SKM-1 (cell line): ENCODE results near the gene SPHK2.
"Not testable (repeated sequence)": the region's sequence is repeated elsewhere in the genome, so short reads cannot be mapped to it uniquely, and the experiment has no call there.

Source experiments
- DNase-seq: peaks from one replicate; lab custom pipeline; 2025; ENCODE audit not compliant: unreplicated experiment; lab: John Stamatoyannopoulos, UW

Gene SPHK2

GRCh38 chr19:48618916-48619691 is at the start of gene SPHK2, which contains the start of gene RPL18:
Gene SPHK2 (plus strand): TSS chr19:48619506. CDS start chr19:48620515, 1,009 bp downstream.
Gene RPL18 (minus strand): TSS chr19:48619178. CDS start chr19:48619143, 35 bp downstream.
- DNase-seq, result peak; percentile 79

- no peak for DNase-seq
These were observed 49.5 kb upstream of the SPHK2 start for GRCh38 chr19:48569814-48570213.

- DNase-seq, result no peak
These were observed 47.7 kb upstream of the SPHK2 start for GRCh38 chr19:48571378-48572162.

- DNase-seq, result no peak
These were observed 46.2 kb upstream of the SPHK2 start for GRCh38 chr19:48573163-48573505.

- DNase-seq, result no peak
These were observed 43.2 kb upstream of the SPHK2 start for GRCh38 chr19:48575931-48576622.

- not testable (repeated sequence) for DNase-seq
These were observed 41.4 kb upstream of the SPHK2 start for GRCh38 chr19:48577908-48578307.

- no peak for DNase-seq
These were observed 40.4 kb upstream of the SPHK2 start for GRCh38 chr19:48578891-48579290.

- DNase-seq, result no peak
These were observed 37.1 kb upstream of the SPHK2 start for GRCh38 chr19:48582168-48582567.

- DNase-seq, result no peak
These were observed 31.9 kb upstream of the SPHK2 start for GRCh38 chr19:48587387-48587786.

GRCh38 chr19:48588670-48589401 is 30.5 kb upstream of the SPHK2 start:
- peak; percentile 32 for DNase-seq

GRCh38 chr19:48591021-48591420 is 28.3 kb upstream of the SPHK2 start:
- peak; percentile 3 for DNase-seq

GRCh38 chr19:48595171-48595570 is 24.1 kb upstream of the SPHK2 start:
- no peak for DNase-seq

GRCh38 chr19:48595833-48596232 is 23.5 kb upstream of the SPHK2 start:
- DNase-seq, result no peak

GRCh38 chr19:48596237-48596636 is 23.1 kb upstream of the SPHK2 start:
- no peak for DNase-seq

GRCh38 chr19:48596679-48597465 is 22.4 kb upstream of the SPHK2 start:
- DNase-seq, result no peak

GRCh38 chr19:48598996-48599700 is 20.2 kb upstream of the SPHK2 start:
- DNase-seq, result no peak

GRCh38 chr19:48600679-48601417 is 18.5 kb upstream of the SPHK2 start:
- DNase-seq, result no peak

GRCh38 chr19:48603001-48603400 is 16.3 kb upstream of the SPHK2 start:
- DNase-seq, result no peak

GRCh38 chr19:48603449-48603848 is 15.9 kb upstream of the SPHK2 start:
- no peak for DNase-seq
